Limb (tissue), 2 donors: ENCODE measurements around the gene CNTNAP1.
"Not testable (repeated sequence)": the region's sequence is repeated elsewhere in the genome, so short reads cannot be mapped to it uniquely, and the experiment has no call there.

Experiments used
- DNase-seq, 2 donors: peaks; one replicate each; pipeline ENCODE4 v3.0.0-alpha.2; 2016; ENCODE audit errors: extremely low spot score in 2 of 2

CNTNAP1 gene

DNA sequence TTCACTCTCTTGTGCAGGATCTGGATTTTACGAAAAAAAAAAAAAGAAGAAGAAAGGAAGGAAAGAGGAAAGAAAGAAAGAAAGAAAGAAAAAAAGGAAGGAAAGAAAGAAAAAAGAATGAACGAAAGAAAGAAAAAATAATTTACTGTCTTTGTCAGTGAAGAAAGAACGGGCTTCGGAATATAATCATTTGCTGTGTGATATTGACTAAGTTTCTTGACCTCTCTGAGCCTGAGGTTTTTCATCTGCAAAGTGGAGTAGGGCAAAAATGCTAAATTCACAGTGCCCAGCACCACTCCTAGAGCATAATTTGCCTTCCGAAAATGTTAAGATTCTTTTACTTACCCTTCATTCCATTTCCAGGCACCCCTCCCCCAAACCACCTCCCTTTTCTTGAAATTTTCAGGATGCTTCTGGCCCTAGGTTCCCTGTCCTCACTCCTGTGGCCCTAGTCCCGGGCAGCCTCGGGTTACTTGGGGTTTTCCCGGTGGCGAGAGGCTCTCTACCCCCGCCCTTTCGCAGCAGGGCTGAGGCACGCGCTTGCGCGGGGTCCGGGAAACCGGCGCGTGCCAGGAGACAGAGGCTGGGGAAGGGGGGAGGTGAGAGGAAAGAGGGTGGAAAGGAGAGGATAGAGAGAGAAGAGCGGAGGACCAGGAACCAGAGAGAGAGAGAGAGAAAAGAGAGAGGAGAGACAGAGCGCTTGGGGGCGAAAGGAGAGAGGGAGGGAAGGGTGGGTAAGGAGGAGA is at the start of gene CNTNAP1:
TSS of gene CNTNAP1 (plus strand) at position 556 of the 746 bp plus-strand sequence. CDS start 299 bp downstream, outside the sequence.
- peak; percentile 76 to 83 for DNase-seq

GRCh38 chr17:42632949-42633444 is 49.3 kb upstream of the CNTNAP1 start:
- DNase-seq, result no peak

GRCh38 chr17:42639525-42640113 is 42.7 kb upstream of the CNTNAP1 start:
- no peak for DNase-seq

DNA sequence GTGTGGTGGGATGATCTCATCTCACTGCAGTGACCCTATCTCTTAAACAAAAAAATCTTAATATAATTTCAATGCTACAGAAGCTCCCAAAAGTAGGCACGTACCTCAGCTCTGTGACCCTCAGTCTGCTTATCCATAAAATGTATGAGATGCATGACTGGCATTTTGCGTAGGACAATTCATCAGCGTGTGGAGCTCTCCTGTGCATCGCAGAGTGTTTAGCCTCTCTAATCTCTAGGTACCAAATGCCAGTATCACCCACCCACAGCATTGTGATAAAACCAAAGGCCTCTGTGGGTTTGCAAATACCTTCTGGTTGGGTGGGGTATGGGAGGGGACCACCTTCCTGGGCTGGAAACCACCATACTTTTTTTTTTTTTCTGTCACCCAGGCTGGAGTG is 42.2 kb upstream of the CNTNAP1 start:
- DNase-seq, result no peak

- DNase-seq, result no peak
These were observed 40.0 kb upstream of the CNTNAP1 start for GRCh38 chr17:42642336-42642735.

- DNase-seq, result no peak
These were observed 34.6 kb upstream of the CNTNAP1 start for GRCh38 chr17:42647778-42648177.

- no peak for DNase-seq
These were observed 30.9 kb upstream of the CNTNAP1 start for GRCh38 chr17:42651392-42651791.

DNA sequence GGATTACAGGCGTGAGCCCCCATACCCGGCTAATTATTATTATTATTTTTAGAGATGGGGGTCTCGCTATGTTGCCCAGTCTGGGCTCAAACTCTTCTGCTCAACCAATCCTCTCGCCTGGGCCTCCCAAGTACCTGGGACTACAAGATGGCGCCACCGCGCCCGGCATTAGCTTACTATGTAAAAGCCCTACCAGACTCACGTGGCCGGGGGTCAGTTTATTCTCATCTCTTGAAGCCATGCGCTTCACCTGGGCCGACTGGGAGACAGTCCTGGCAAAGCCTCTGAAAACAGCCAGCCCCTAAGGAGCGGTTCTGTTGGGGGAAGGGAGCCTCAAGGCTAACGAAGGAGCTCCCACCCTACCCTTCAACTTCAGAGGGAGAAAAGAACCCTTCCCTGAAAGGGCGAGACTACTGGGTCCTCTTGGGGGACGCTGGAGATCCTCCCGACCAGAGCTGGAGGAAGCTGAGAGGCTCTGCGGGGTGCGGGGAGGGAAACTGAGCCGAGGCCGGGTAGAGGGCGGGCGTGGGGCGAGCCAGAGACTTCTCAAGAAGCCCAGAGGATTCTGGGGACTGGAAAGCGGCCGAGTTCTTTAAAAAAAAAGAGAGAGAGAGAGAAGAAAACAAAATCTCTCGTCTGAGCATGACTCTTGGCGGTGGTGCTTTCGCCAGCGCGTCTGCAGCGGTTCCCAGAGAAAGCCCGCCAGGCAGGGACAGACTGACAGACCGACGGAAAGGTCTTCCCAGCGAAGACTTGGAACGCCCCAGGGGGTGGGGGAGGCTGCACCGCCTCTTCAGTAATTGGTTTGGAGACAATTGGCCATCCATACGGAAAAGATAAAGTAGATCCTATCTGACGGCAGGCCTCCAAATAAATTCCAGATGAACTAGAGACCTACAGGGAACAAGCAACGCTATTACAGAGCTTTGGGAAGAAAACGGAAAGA is 28.9 kb upstream of the CNTNAP1 start:
- peak; percentile 74 for DNase-seq

DNA sequence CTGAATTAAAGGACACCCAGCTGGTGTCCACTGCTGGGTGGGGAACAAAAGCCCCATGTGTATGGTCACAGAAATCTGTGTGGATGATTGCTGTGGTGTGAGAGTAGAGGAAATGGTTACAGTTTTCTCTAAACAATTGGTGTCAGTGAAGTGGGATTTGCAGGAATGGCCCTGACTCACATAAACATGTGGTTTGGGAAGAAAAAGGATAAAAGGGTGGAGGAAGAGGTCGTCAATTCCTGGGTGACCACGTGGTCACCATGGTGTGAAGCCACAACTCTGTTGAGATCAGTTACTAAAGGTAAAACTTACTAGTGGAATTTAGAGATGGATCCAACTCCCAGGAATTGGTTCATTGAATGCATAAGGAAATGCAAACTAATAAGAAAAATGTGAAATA is 26.8 kb upstream of the CNTNAP1 start:
- DNase-seq, result no peak

- DNase-seq, result no peak
These were observed 24.3 kb upstream of the CNTNAP1 start for GRCh38 chr17:42657824-42658588.

- peak; percentile 89 to 93 for DNase-seq
These were observed 23.0 kb upstream of the CNTNAP1 start, which contains the start of gene TUBG2 for GRCh38 chr17:42659079-42659931. TSS of gene TUBG2 (plus strand) at chr17:42659284. CDS start at chr17:42659504, 220 bp downstream.

DNA sequence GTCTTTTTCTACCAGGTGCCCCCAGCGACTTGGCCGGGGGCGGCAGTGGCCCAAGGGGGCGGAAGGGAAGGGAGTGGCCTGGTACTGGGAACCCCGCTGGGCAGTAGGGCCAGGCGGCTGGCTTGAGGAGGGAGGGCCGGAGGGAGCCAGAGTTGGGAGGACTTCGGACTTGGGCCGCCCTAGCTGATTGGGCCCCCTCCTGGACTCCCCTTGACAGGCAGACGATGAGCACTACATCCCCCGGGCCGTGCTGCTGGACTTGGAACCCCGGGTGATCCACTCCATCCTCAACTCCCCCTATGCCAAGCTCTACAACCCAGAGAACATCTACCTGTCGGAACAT is 22.4 kb upstream of the CNTNAP1 start:
- not testable (repeated sequence) for DNase-seq

- no peak for DNase-seq
These were observed 21.5 kb upstream of the CNTNAP1 start for GRCh38 chr17:42660692-42661345.

DNA sequence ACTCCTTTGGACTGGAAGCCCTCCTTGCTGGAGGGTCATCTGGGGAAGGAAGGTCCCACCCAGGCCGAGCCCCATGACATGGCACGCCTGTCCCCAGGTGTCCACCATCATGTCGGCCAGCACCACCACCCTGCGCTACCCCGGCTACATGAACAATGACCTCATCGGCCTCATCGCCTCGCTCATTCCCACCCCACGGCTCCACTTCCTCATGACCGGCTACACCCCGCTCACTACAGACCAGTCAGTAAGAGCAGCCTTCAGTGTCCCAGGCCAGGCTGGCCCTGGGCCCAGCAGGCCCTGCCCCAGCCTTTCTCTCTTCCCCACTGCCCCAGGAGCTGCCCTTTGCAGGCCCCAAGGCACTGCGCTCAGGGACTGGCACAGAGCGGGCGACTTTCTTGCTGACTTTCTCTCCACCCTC is 16.7 kb upstream of the CNTNAP1 start:
- DNase-seq, result no peak

GRCh38 chr17:42666126-42666525 is 16.2 kb upstream of the CNTNAP1 start:
- not testable (repeated sequence) for DNase-seq

DNA sequence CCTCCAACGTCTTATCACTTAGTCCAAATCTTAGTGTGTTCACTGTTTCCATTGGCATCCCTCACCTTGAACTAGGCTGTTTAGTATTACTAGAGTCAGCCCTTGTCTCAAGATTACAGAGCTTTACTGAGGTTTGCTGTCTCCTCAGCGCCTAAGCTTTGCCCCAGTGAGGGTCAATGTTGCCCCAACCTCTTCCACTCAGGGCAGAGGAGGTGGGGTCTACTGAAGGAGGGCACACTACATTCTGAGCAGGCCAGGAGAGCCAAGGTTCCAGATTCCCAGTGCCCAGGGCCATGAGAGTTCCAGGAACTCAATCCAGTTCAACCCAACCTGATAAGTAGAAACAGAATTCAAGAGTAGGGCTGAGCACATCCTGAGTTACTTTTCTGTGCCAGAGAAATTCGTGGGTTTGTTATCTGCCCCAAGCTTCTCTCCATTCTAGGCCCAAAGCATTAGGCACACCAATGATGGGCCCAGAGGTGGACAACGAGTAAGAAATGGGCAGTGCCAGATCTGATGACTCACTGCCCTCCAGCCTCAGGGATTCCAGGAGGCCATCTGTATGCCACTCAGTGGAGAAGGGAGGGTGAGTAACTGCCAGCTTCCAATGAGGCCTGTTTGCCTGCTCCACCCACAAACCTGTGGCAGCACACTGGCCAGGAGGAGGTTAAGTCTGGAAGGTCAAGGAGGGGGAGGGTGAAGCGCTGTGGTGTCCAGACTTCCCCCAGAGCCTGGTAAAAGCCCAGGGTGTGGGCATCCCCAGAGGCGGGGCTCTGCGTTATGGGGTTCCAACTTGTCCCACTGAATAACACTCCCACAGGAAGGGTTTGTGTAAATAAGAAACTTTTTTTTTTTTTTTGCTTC is 15.0 kb upstream of the CNTNAP1 start:
- no peak for DNase-seq

GRCh38 chr17:42669705-42669976 is 12.7 kb upstream of the CNTNAP1 start:
- DNase-seq, result no peak

GRCh38 chr17:42669977-42670788 is 12.1 kb upstream of the CNTNAP1 start:
- peak in 1 of 2 donors; percentile 54 for DNase-seq
